Measurements from ENCODE around the gene SORCS2.

Gene SORCS2

DNA sequence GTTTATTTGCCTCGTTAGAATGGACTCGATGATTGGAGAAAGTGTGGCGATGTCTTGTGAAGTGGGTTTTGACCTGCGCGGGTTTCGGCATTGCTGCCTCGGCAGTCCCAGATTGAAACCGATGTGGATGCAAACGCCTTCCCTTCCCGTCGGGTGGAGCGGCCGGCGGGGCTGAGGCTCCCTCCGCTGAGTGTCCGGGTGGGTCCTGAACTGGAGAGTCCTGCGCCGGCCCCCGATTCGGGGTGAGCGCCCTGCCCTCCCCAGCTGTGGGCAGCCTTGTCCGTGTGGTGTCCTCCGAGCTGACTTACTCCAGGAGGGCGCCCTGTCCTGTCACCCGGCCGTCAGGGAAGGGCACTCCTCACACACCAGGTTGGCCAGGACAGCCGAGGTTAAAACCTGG is 317.7 kb downstream of the SORCS2 start:
- in situ Hi-C loops (cut with MboI; ENCODE audit: low sequenced_read_pairs, unreplicated experiment), result no loop called here
- no peak for DNase-seq (ENCODE audit: low spot score)
- TF ChIP-seq, protein P1, sequence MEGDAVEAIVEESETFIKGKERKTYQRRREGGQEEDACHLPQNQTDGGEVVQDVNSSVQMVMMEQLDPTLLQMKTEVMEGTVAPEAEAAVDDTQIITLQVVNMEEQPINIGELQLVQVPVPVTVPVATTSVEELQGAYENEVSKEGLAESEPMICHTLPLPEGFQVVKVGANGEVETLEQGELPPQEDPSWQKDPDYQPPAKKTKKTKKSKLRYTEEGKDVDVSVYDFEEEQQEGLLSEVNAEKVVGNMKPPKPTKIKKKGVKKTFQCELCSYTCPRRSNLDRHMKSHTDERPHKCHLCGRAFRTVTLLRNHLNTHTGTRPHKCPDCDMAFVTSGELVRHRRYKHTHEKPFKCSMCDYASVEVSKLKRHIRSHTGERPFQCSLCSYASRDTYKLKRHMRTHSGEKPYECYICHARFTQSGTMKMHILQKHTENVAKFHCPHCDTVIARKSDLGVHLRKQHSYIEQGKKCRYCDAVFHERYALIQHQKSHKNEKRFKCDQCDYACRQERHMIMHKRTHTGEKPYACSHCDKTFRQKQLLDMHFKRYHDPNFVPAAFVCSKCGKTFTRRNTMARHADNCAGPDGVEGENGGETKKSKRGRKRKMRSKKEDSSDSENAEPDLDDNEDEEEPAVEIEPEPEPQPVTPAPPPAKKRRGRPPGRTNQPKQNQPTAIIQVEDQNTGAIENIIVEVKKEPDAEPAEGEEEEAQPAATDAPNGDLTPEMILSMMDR (IDR thresholded peaks at IDR 0.05; ENCODE audit: borderline replicate concordance, control extremely low read depth, extremely low read depth, insufficient read depth, missing control alignments), result no peak

DNA sequence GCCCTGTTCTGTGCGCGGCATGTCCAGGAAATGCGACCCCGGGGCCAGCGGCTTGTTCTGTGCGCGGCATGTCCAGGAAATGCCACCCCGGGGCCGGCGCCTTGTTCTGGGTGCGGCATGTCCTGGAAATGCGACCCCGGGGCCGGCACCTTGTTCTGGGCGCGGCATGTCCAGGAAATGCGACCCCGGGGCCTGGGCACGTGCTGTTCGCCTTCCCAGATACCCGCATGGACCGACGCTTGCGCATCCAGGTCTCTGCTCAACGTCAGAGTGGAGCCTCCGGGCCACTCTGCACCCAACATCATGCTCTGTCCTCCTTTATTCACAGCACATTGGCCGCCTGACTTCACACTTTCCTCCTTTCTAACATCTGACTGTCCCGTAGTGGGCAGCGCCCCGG is 318.2 kb downstream of the SORCS2 start:
- DNase-seq (ENCODE audit: low spot score), result no peak
- in situ Hi-C loops (cut with MboI; ENCODE audit: low sequenced_read_pairs, unreplicated experiment), result no loop called here
- TF ChIP-seq, protein P1 (IDR thresholded peaks at IDR 0.05; ENCODE audit: borderline replicate concordance, control extremely low read depth, extremely low read depth, insufficient read depth, missing control alignments), result no peak

DNA sequence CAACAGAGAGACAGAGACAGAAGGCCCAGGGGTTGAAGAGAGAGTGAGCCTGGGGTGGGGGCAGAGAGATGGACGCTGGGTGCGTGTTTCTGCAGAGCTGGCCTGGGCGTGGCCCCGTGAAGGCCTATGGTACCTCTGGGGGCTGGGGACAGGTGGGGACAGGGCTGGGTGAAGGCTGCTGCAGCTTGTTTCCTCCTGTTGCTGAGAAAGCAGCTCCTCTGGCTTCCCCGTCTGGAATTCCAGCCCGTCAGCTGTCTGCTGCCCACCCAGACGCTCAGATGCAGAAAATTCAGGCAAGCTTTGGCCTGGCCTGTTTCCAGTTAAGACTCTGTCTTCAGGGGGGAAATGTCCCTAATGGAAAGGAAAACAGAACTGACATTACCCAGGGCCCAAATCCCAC is 319.2 kb downstream of the SORCS2 start:
- in situ Hi-C loops (cut with MboI; ENCODE audit: low sequenced_read_pairs, unreplicated experiment), result no loop called here
- DNase-seq (ENCODE audit: low spot score), result no peak

DNA sequence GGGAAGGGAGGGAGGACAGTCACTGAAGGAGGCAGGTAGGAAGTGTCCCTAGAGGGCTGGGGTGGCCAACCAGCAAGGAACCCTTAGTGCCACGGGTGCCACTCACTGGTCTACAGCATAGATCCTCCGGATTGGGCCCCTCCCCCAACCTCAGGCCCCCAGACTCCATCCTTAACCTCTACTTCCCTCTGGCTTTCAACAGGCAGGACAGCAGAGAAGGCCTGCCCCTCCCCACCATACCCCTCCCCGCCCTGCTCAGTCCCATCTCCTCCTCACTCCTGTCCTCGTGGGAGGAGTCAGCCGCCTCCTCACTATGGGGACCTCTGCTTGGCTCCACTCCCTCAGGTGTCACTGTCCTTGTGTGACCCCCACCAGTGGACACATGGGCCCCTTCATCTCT is 320.1 kb downstream of the SORCS2 start:
- TF ChIP-seq, protein P1 (IDR thresholded peaks at IDR 0.05; ENCODE audit: borderline replicate concordance, control extremely low read depth, extremely low read depth, insufficient read depth, missing control alignments), result no peak
- in situ Hi-C loops (cut with MboI; ENCODE audit: low sequenced_read_pairs, unreplicated experiment), result no loop called here
- DNase-seq (ENCODE audit: low spot score), result no peak

More for the DNA sequence above, 319.2 kb downstream of the SORCS2 start:
- TF ChIP-seq, protein P1 (IDR thresholded peaks at IDR 0.05; ENCODE audit: borderline replicate concordance, control extremely low read depth, extremely low read depth, insufficient read depth, missing control alignments), result no peak

DNA sequence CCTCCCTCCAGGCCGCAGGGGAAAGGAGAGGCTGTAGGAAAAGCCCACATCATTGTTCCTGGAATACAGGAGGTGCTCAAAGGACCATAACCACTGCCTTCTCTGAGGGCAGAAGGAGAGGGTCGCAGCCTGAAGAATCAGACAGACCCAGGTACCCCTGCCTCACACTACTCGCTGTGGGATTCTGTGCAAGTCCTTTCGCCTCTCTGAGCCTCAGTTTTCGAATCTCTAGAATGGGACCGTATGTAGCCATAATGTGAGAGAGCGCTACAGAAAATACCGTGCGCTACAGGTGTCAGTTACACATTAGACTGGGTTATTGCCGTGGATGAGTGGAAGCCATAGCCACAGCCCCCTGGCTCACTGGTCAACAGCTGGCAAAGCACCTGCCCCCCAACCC is 320.6 kb downstream of the SORCS2 start:
- in situ Hi-C loops (cut with MboI; ENCODE audit: low sequenced_read_pairs, unreplicated experiment), result no loop called here
- no peak for DNase-seq (ENCODE audit: low spot score)
- TF ChIP-seq, protein P1 (IDR thresholded peaks at IDR 0.05; ENCODE audit: borderline replicate concordance, control extremely low read depth, extremely low read depth, insufficient read depth, missing control alignments), result no peak

DNA sequence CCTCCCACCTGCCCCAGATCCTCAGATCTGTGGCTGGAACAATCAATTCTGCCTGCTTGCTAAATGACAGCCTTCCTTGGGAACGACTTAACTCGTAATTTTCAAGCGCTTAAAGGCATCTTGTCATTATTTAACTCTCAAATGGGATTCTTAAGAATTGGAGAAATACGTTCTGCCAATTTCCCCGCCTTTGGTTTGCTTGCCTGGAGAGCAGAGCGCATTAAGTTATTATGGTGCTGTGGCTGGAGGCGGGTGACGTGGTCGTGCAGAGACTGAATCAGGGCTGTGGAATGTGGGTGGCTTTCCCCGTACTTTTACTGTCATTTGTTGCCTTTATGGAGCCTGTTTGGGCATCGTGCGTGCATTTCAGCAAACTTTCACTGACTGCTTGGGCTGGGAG is 321.3 kb downstream of the SORCS2 start:
- TF ChIP-seq, protein P1 (IDR thresholded peaks at IDR 0.05; ENCODE audit: borderline replicate concordance, control extremely low read depth, extremely low read depth, insufficient read depth, missing control alignments), result no peak
- DNase-seq (ENCODE audit: low spot score), result no peak
- in situ Hi-C loops (cut with MboI; ENCODE audit: low sequenced_read_pairs, unreplicated experiment), result no loop called here

DNA sequence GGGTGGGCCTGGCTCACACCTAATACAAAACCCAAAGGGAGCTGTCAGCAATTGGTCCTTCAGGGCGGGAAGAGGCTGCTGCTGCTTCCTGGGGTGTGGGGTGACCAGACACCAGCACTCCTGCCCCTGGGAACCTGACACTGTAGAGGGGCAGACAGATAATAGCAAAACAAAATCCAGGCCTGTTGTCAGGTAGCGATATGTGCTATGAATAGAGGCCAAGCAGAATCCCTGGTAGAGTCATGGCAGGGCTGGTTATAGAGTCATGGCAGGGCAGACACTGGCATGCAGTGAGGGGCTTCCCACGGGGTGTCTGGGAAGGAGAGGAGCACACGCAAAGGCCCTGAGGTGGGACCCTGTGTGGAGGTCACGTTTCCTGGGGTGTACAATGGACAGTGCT is 321.9 kb downstream of the SORCS2 start:
- TF ChIP-seq, protein P1 (IDR thresholded peaks at IDR 0.05; ENCODE audit: borderline replicate concordance, control extremely low read depth, extremely low read depth, insufficient read depth, missing control alignments), result no peak
- in situ Hi-C loops (cut with MboI; ENCODE audit: low sequenced_read_pairs, unreplicated experiment), result no loop called here
- DNase-seq (ENCODE audit: low spot score), result no peak

Data from GM13976 (cell line).